ENCODE measurements around the gene DACT1.

GRCh38 chr14:58671436-58671835 is 33.7 kb downstream of the DACT1 start:
- TF ChIP-seq CTCF (IDR thresholded peaks at IDR 0.05) (no peak), POLR2A (IDR thresholded peaks at IDR 0.05) (no peak)

All from lower leg skin (tissue), 3 donors.